B cell (primary cell): Measurements from ENCODE around the gene MTERF4.

Experiments used
- EZH2 ChIP-seq: IDR thresholded peaks from 2 replicates; pipeline ENCODE4 v1.6.1; 2012; ENCODE audit warnings: borderline replicate concordance, low read depth, mild to moderate bottlenecking, moderate library complexity, low read length; ENCODE audit not compliant: insufficient read depth, poor library complexity, severe bottlenecking
- TF ChIP-seq, protein P1 (sequence below): fragments of 200-600 bp; IDR thresholded peaks from one replicate; pipeline ENCODE4 v1.8.0; 2022; ENCODE audit warnings: antibody characterized with exemption, mild to moderate bottlenecking

GRCh38 chr2:241088376-241088775 lies 13.7 kb downstream of the MTERF4 start:
- TF ChIP-seq, protein P1, sequence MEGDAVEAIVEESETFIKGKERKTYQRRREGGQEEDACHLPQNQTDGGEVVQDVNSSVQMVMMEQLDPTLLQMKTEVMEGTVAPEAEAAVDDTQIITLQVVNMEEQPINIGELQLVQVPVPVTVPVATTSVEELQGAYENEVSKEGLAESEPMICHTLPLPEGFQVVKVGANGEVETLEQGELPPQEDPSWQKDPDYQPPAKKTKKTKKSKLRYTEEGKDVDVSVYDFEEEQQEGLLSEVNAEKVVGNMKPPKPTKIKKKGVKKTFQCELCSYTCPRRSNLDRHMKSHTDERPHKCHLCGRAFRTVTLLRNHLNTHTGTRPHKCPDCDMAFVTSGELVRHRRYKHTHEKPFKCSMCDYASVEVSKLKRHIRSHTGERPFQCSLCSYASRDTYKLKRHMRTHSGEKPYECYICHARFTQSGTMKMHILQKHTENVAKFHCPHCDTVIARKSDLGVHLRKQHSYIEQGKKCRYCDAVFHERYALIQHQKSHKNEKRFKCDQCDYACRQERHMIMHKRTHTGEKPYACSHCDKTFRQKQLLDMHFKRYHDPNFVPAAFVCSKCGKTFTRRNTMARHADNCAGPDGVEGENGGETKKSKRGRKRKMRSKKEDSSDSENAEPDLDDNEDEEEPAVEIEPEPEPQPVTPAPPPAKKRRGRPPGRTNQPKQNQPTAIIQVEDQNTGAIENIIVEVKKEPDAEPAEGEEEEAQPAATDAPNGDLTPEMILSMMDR: no peak
- no peak for TF ChIP-seq EZH2
